IMR-90 (cell line): Measurements from ENCODE around the gene MYPN.
A peak's percentile ranks its signal among the peaks of the same experiment; 100 is the strongest.

Source experiments
- CEBPB ChIP-seq: IDR thresholded peaks from 2 replicates; pipeline ENCODE4 v1.6.1; 2012; ENCODE audit warnings: low read depth, low read length, improper control_type of control experiment
- MAZ ChIP-seq: IDR thresholded peaks from 2 replicates; pipeline ENCODE4 v1.6.1; 2012; ENCODE audit warnings: low read depth, mild to moderate bottlenecking, low read length, improper control_type of control experiment, moderate library complexity, borderline replicate concordance
- MXI1 ChIP-seq: IDR thresholded peaks from 2 replicates; pipeline ENCODE4 v1.6.1; 2012; ENCODE audit warnings: low read depth, mild to moderate bottlenecking, low read length, moderate library complexity, borderline replicate concordance
- NFE2L2 ChIP-seq: fragments of 150-350 bp; IDR thresholded peaks from 2 replicates; pipeline ENCODE4 v1.6.1; 2016; ENCODE audit warnings: low read depth, mild to moderate bottlenecking, low read length
- POLR2A ChIP-seq: IDR thresholded peaks from 2 replicates; pipeline ENCODE4 v1.6.1; 2012; ENCODE audit warnings: mild to moderate bottlenecking, low read depth, low read length
- RAD21 ChIP-seq: IDR thresholded peaks from 2 replicates; pipeline ENCODE4 v1.6.1; 2012; ENCODE audit warnings: low read length, improper control_type of control experiment
- SMC3 ChIP-seq: fragments of 150-350 bp; IDR thresholded peaks from 2 replicates; pipeline ENCODE4 v1.6.1; 2016; ENCODE audit warnings: low read depth, mild to moderate bottlenecking, antibody characterized with exemption, low read length, moderate library complexity
- TF ChIP-seq, protein P1 (sequence below): conservative IDR thresholded peaks from 2 replicates; pipeline ENCODE4 v1.5.1; 2012; ENCODE audit warnings: mild to moderate bottlenecking, low read depth, low read length, improper control_type of control experiment
- TF ChIP-seq, protein P2 (sequence below): fragments of 150-350 bp; IDR thresholded peaks from 2 replicates; pipeline ENCODE4 v1.6.1; 2017; ENCODE audit warnings: mild to moderate bottlenecking, antibody characterized with exemption, low read length, low read depth
- TF ChIP-seq, protein P3 (sequence below): fragments of 150-350 bp; IDR thresholded peaks from 2 replicates; pipeline ENCODE4 v1.6.1; 2016; ENCODE audit warnings: low read depth, mild to moderate bottlenecking, low read length, moderate library complexity, borderline replicate concordance

DNA sequence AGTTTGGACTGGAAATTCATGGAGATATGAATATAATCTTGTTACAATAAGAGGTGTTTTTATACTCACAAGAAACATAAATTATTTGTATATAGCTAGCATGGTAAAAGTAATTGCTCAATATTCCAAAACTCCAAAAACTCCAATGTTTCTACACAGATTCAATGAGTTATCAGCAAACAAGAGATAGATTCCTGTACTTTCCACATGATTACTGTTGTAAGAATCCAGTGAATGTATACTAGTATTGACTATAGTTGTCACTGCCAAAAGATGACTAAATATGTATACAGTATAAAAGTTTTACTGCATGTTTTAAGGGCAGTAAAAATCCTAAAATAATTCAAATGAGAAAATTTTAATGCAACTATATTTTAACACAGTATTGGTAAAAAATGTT is 111.9 kb downstream of the MYPN start:
- TF ChIP-seq, protein P1, sequence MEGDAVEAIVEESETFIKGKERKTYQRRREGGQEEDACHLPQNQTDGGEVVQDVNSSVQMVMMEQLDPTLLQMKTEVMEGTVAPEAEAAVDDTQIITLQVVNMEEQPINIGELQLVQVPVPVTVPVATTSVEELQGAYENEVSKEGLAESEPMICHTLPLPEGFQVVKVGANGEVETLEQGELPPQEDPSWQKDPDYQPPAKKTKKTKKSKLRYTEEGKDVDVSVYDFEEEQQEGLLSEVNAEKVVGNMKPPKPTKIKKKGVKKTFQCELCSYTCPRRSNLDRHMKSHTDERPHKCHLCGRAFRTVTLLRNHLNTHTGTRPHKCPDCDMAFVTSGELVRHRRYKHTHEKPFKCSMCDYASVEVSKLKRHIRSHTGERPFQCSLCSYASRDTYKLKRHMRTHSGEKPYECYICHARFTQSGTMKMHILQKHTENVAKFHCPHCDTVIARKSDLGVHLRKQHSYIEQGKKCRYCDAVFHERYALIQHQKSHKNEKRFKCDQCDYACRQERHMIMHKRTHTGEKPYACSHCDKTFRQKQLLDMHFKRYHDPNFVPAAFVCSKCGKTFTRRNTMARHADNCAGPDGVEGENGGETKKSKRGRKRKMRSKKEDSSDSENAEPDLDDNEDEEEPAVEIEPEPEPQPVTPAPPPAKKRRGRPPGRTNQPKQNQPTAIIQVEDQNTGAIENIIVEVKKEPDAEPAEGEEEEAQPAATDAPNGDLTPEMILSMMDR = no peak
- TF ChIP-seq CEBPB = peak; percentile 84
- TF ChIP-seq, protein P2, sequence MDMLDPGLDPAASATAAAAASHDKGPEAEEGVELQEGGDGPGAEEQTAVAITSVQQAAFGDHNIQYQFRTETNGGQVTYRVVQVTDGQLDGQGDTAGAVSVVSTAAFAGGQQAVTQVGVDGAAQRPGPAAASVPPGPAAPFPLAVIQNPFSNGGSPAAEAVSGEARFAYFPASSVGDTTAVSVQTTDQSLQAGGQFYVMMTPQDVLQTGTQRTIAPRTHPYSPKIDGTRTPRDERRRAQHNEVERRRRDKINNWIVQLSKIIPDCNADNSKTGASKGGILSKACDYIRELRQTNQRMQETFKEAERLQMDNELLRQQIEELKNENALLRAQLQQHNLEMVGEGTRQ = no peak
- no peak for TF ChIP-seq POLR2A
- TF ChIP-seq SMC3 = no peak
- no peak for TF ChIP-seq MXI1
- TF ChIP-seq NFE2L2 = no peak
- no peak for TF ChIP-seq RAD21
- TF ChIP-seq MAZ = no peak
- TF ChIP-seq, protein P3, sequence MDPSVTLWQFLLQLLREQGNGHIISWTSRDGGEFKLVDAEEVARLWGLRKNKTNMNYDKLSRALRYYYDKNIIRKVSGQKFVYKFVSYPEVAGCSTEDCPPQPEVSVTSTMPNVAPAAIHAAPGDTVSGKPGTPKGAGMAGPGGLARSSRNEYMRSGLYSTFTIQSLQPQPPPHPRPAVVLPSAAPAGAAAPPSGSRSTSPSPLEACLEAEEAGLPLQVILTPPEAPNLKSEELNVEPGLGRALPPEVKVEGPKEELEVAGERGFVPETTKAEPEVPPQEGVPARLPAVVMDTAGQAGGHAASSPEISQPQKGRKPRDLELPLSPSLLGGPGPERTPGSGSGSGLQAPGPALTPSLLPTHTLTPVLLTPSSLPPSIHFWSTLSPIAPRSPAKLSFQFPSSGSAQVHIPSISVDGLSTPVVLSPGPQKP = no peak
